NCI-H1048 (cell line): ENCODE measurements around the gene HOTAIR.

Source experiments
- DNase-seq: peaks from one replicate; lab custom pipeline; 2025; lab: John Stamatoyannopoulos, UW

Gene HOTAIR

GRCh38 chr12:53944907-53945847, 29.6 kb downstream of the HOTAIR start:
- no peak for DNase-seq

- no peak for DNase-seq
Measured at GRCh38 chr12:53944209-53944608, 30.5 kb downstream of the HOTAIR start.

- no peak for DNase-seq
Measured at GRCh38 chr12:53942467-53942997, 32.2 kb downstream of the HOTAIR start.

GRCh38 chr12:53941750-53942149, 33.0 kb downstream of the HOTAIR start:
- DNase-seq = no peak

GRCh38 chr12:53941187-53941586, 33.6 kb downstream of the HOTAIR start:
- DNase-seq = no peak

- DNase-seq = no peak
Measured at GRCh38 chr12:53940443-53941014, 34.2 kb downstream of the HOTAIR start.

GRCh38 chr12:53939141-53940108, 35.3 kb downstream of the HOTAIR start:
- DNase-seq = no peak

- peak; percentile 99 for DNase-seq
Measured at GRCh38 chr12:53938326-53939140, 36.2 kb downstream of the HOTAIR start, which contains the start of gene HOXC13. Gene HOXC13 (plus strand): TSS chr12:53938831. CDS start chr12:53938907, 76 bp downstream.

- no peak for DNase-seq
Measured at GRCh38 chr12:53937596-53938325, 37.0 kb downstream of the HOTAIR start.

GRCh38 chr12:53937099-53937498, 37.7 kb downstream of the HOTAIR start:
- no peak for DNase-seq

- no peak for DNase-seq
Measured at GRCh38 chr12:53935383-53936341, 39.1 kb downstream of the HOTAIR start.

GRCh38 chr12:53932915-53933314, 41.8 kb downstream of the HOTAIR start:
- DNase-seq = no peak

GRCh38 chr12:53931844-53932581, 42.7 kb downstream of the HOTAIR start:
- no peak for DNase-seq

- DNase-seq = no peak
Measured at GRCh38 chr12:53930591-53931255, 44.0 kb downstream of the HOTAIR start.

- no peak for DNase-seq
Measured at GRCh38 chr12:53929527-53929926, 45.2 kb downstream of the HOTAIR start.

GRCh38 chr12:53928054-53928835, 46.5 kb downstream of the HOTAIR start:
- DNase-seq = no peak
